ENCODE data around the gene LRP2.
A peak's percentile ranks its signal among the peaks of the same experiment; 100 is the strongest.

Gene LRP2

GRCh38 chr2:169225233-169225750, 137.0 kb downstream of the LRP2 start:
- no peaks in the 10 kb centered on the region for H3F3A ChIP-seq (ENCODE audit: low read depth)
- H3K4me1 ChIP-seq (ENCODE audit: insufficient read depth, low read length, poor library complexity, severe bottlenecking) = peaks cover 6% of the 10 kb centered on the region
- H3K9me2 ChIP-seq (replicated peaks; ENCODE audit: low read depth, low read length) = no peaks in the 10 kb centered on the region
- TF ChIP-seq CTCF (conservative IDR thresholded peaks at IDR 0.05; ENCODE audit: low read length) (peak; percentile 24), EZH2phosphoT487 (IDR thresholded peaks at IDR 0.05; ENCODE audit: borderline replicate concordance) (no peak)
- no peaks in the 10 kb centered on the region for H3K9me3 ChIP-seq (ENCODE audit: insufficient read depth, low read depth, low read length)
- no peaks in the 10 kb centered on the region for H3K36me3 ChIP-seq (ENCODE audit: insufficient read depth, low read length)
- H2AFZ ChIP-seq (ENCODE audit: low read length) = no peak overlapping the region; the same call in 1 of the 2 replicates
- no peaks in the 10 kb centered on the region for H3K27me3 ChIP-seq (ENCODE audit: insufficient read depth, low read length, poor library complexity, severe bottlenecking)
- no peaks in the 10 kb centered on the region for H3K79me2 ChIP-seq (ENCODE audit: insufficient read depth, low read length)
- no peak overlapping the region for H3K4me2 ChIP-seq (ENCODE audit: low read depth, low read length, poor library complexity, severe bottlenecking)
- H4K20me1 ChIP-seq (ENCODE audit: insufficient read depth, low read length, poor library complexity, severe bottlenecking) = no peaks in the 10 kb centered on the region
- no peak overlapping the region for H3K9ac ChIP-seq (ENCODE audit: low read depth, low read length, poor library complexity, severe bottlenecking)
- no peak overlapping the region for H3K4me3 ChIP-seq (ENCODE audit: low read length, poor library complexity, severe bottlenecking)

GRCh38 chr2:169222665-169223064, 139.7 kb downstream of the LRP2 start:
- H3K27me3 ChIP-seq (ENCODE audit: insufficient read depth, low read length, poor library complexity, severe bottlenecking) = no peaks in the 10 kb centered on the region
- no peak overlapping the region for H3K4me2 ChIP-seq (ENCODE audit: low read depth, low read length, poor library complexity, severe bottlenecking)
- no peak for TF ChIP-seq CTCF (conservative IDR thresholded peaks at IDR 0.05; ENCODE audit: low read length)
- no peak for TF ChIP-seq EZH2phosphoT487 (IDR thresholded peaks at IDR 0.05; ENCODE audit: borderline replicate concordance)
- H3K79me2 ChIP-seq (ENCODE audit: insufficient read depth, low read length) = no peaks in the 10 kb centered on the region
- H3K4me3 ChIP-seq (ENCODE audit: low read length, poor library complexity, severe bottlenecking) = no peak overlapping the region
- H3K36me3 ChIP-seq (ENCODE audit: insufficient read depth, low read length) = no peaks in the 10 kb centered on the region
- H4K20me1 ChIP-seq (ENCODE audit: insufficient read depth, low read length, poor library complexity, severe bottlenecking) = no peaks in the 10 kb centered on the region
- H3K9me3 ChIP-seq (ENCODE audit: insufficient read depth, low read depth, low read length) = no peaks in the 10 kb centered on the region
- H3F3A ChIP-seq (ENCODE audit: low read depth) = no peaks in the 10 kb centered on the region
- no peaks in the 10 kb centered on the region for H3K9me2 ChIP-seq (replicated peaks; ENCODE audit: low read depth, low read length)
- no peak overlapping the region for H2AFZ ChIP-seq (ENCODE audit: low read length)
- no peak overlapping the region for H3K9ac ChIP-seq (ENCODE audit: low read depth, low read length, poor library complexity, severe bottlenecking)
- H3K4me1 ChIP-seq (ENCODE audit: insufficient read depth, low read length, poor library complexity, severe bottlenecking) = peaks cover 6% of the 10 kb centered on the region

- no peaks in the 10 kb centered on the region for H3K36me3 ChIP-seq (ENCODE audit: insufficient read depth, low read length)
- TF ChIP-seq CTCF (conservative IDR thresholded peaks at IDR 0.05; ENCODE audit: low read length) = peak; percentile 79
- TF ChIP-seq EZH2phosphoT487 (IDR thresholded peaks at IDR 0.05; ENCODE audit: borderline replicate concordance) = no peak
- H3K27me3 ChIP-seq (ENCODE audit: insufficient read depth, low read length, poor library complexity, severe bottlenecking) = no peaks in the 10 kb centered on the region
- H3K4me2 ChIP-seq (ENCODE audit: low read depth, low read length, poor library complexity, severe bottlenecking) = no peak overlapping the region
- peaks cover 6% of the 10 kb centered on the region for H3K4me1 ChIP-seq (ENCODE audit: insufficient read depth, low read length, poor library complexity, severe bottlenecking)
- H3K9me2 ChIP-seq (replicated peaks; ENCODE audit: low read depth, low read length) = no peaks in the 10 kb centered on the region
- H3F3A ChIP-seq (ENCODE audit: low read depth) = no peaks in the 10 kb centered on the region
- H2AFZ ChIP-seq (ENCODE audit: low read length) = peak overlapping the region; percentile 24; the same call in 1 of the 2 replicates
- H4K20me1 ChIP-seq (ENCODE audit: insufficient read depth, low read length, poor library complexity, severe bottlenecking) = no peaks in the 10 kb centered on the region
- H3K79me2 ChIP-seq (ENCODE audit: insufficient read depth, low read length) = no peaks in the 10 kb centered on the region
- no peaks in the 10 kb centered on the region for H3K9me3 ChIP-seq (ENCODE audit: insufficient read depth, low read depth, low read length)
- no peak overlapping the region for H3K4me3 ChIP-seq (ENCODE audit: low read length, poor library complexity, severe bottlenecking)
- no peak overlapping the region for H3K9ac ChIP-seq (ENCODE audit: low read depth, low read length, poor library complexity, severe bottlenecking)
Observed at GRCh38 chr2:169221745-169222369, 140.5 kb downstream of the LRP2 start.

Measured in Loucy (cell line).